GM12874 (cell line): ENCODE results near the gene SEC14L2.

ENCODE experiments used
- CTCF ChIP-seq: IDR thresholded peaks from 2 replicates; pipeline ENCODE4 v1.5.1; 2011; ENCODE audit warnings: low read depth, mild to moderate bottlenecking, control low read depth, low read length, moderate library complexity; ENCODE audit not compliant: insufficient read depth

SEC14L2 gene

GRCh38 chr22:30357236-30357570, 39.6 kb upstream of the SEC14L2 start:
- no peak for TF ChIP-seq CTCF

- no peak for TF ChIP-seq CTCF
Measured at GRCh38 chr22:30357650-30358215, 39.1 kb upstream of the SEC14L2 start.

- TF ChIP-seq CTCF: no peak
Measured at GRCh38 chr22:30358541-30358940, 38.3 kb upstream of the SEC14L2 start.

- no peak for TF ChIP-seq CTCF
Measured at GRCh38 chr22:30361916-30362650, 34.7 kb upstream of the SEC14L2 start.

GRCh38 chr22:30362651-30363281, 34.1 kb upstream of the SEC14L2 start:
- TF ChIP-seq CTCF: no peak

- no peak for TF ChIP-seq CTCF
Measured at GRCh38 chr22:30365891-30366290, 30.9 kb upstream of the SEC14L2 start.

- no peak for TF ChIP-seq CTCF
Measured at GRCh38 chr22:30368420-30368819, 28.4 kb upstream of the SEC14L2 start.
